ENCODE data around the gene PDIA5. TPM values are rescaled to one million over a fixed set of nuclear protein-coding genes. Genes with fewer than 3 reads are reported as not detected.

The PDIA5 gene
- total and polyA plus RNA-seq, 2 of the 4 experiments (the other 2 are of a cell fraction), result 19.4 to 42.0 TPM

- H3K4me2 ChIP-seq (ENCODE audit: low read depth, low read length), result no peak overlapping the region
- H3K14ac ChIP-seq (replicated peaks; ENCODE audit: low read depth, low read length), result no peak overlapping the region
- H4K5ac ChIP-seq (ENCODE audit: low read depth, low read length), result no peak overlapping the region
- H3K9ac ChIP-seq (ENCODE audit: low read depth, low read length), result no peak overlapping the region
- H2BK15ac ChIP-seq (ENCODE audit: low read depth, low read length), result no peak overlapping the region
- no peak overlapping the region for H3K18ac ChIP-seq (ENCODE audit: low read depth, low read length)
- ATAC-seq (ENCODE audit: low read depth) (no peak), DNase-seq (no peak)
- no peak overlapping the region for H2AFZ ChIP-seq (replicated peaks; ENCODE audit: low read length, poor library complexity)
- dilution Hi-C loops (cut with HindIII; ENCODE audit: low sequenced_read_pairs, unreplicated experiment), result no loop called here
- ChIA-PET POLR2A (ENCODE audit: unreplicated experiment) (no interaction called here), CTCF (no interaction called here)
- H2BK5ac ChIP-seq (ENCODE audit: low read depth, low read length, poor library complexity, severe bottlenecking), result no peak overlapping the region
- BruUV-seq (replicated peaks), result no TSS peak
- H3K56ac ChIP-seq (ENCODE audit: extremely low read depth, insufficient read depth, low read length), result no peak overlapping the region
- in situ Hi-C loops (cut with MboI; ENCODE audit: low sequenced_read_pairs), result no loop called here
- H3K27ac ChIP-seq (ENCODE audit: insufficient read depth, low read length), result no peak overlapping the region
- intact Hi-C loops (cut with micrococcal nuclease), result no loop called here
- no peaks in the 10 kb centered on the region for H3K9me3 ChIP-seq (ENCODE audit: control insufficient read depth, insufficient read depth, low read length)
- H3K79me1 ChIP-seq (ENCODE audit: low read depth in 1 of 2, low read length in 2 of 2), result peaks cover 5 to 17% of the 10 kb centered on the region in 2 experiments
- no peaks in the 10 kb centered on the region for H3K27me3 ChIP-seq (ENCODE audit: control insufficient read depth, insufficient read depth, low read length)
- TF ChIP-seq, protein P1, sequence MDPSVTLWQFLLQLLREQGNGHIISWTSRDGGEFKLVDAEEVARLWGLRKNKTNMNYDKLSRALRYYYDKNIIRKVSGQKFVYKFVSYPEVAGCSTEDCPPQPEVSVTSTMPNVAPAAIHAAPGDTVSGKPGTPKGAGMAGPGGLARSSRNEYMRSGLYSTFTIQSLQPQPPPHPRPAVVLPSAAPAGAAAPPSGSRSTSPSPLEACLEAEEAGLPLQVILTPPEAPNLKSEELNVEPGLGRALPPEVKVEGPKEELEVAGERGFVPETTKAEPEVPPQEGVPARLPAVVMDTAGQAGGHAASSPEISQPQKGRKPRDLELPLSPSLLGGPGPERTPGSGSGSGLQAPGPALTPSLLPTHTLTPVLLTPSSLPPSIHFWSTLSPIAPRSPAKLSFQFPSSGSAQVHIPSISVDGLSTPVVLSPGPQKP (IDR thresholded peaks at IDR 0.05; ENCODE audit: borderline replicate concordance, low read depth, low read length), result no peak
- no peak for TF ChIP-seq SMC3 (IDR thresholded peaks at IDR 0.05; ENCODE audit: low read depth, low read length)
- no peak for TF ChIP-seq CHD1 (IDR thresholded peaks at IDR 0.05; ENCODE audit: low read depth, low read length)
- no peak for TF ChIP-seq FOS (IDR thresholded peaks at IDR 0.05; ENCODE audit: low read depth, low read length)
- no peak overlapping the region for H2AK9ac ChIP-seq (replicated peaks; ENCODE audit: low read depth, low read length, poor library complexity)
- no peak overlapping the region for H2AK5ac ChIP-seq (ENCODE audit: low read depth, low read length)
- H3K4me3 ChIP-seq (ENCODE audit: insufficient read depth, low read depth, low read length), result no peak overlapping the region
- H3K9me1 ChIP-seq (ENCODE audit: insufficient read depth, low read length), result peaks cover 43% of the 10 kb centered on the region
- no peak overlapping the region for H2BK120ac ChIP-seq (ENCODE audit: low read depth, low read length)
- no peak overlapping the region for H2BK20ac ChIP-seq (ENCODE audit: low read depth, low read length)
- H4K91ac ChIP-seq (ENCODE audit: insufficient read depth, low read depth, low read length), result no peak overlapping the region
- H3K4ac ChIP-seq (ENCODE audit: low read depth, low read length), result no peak overlapping the region
- H4K8ac ChIP-seq (ENCODE audit: low read depth in 2 of 2, low read length in 2 of 2), result no peak overlapping the region
- peaks cover 14% of the 10 kb centered on the region for H3K4me1 ChIP-seq (ENCODE audit: control insufficient read depth, insufficient read depth, low read length)
- WGBS, 2 experiments (ENCODE audit: extremely low coverage in 2 of 2, insufficient read length in 1 of 2), result no CpG with 5 or more reads among the region's 2 CpGs
- H3K36me3 ChIP-seq (ENCODE audit: control insufficient read depth, insufficient read depth, low read length), result peaks cover 33% of the 10 kb centered on the region
- no peak overlapping the region for H3K23ac ChIP-seq (ENCODE audit: low read depth, low read length)
- H4K20me1 ChIP-seq (ENCODE audit: insufficient read depth, low read length), result peaks cover 58% of the 10 kb centered on the region
Observed at GRCh38 chr3:123102826-123103225, 36.0 kb downstream of the PDIA5 start.
